Gastrocnemius medialis (tissue), 4 donors: ENCODE measurements around the gene DIPK1B.

Experiments used
- CTCF ChIP-seq, 5 experiments: fragments of 450-650 bp in 3 of 5; fragments of 200-600 bp in 2 of 5; sonication (generic) in 2 of 5; IDR thresholded peaks in 4 of 5; conservative IDR thresholded peaks in 1 of 5; 1 replicate in 4 of 5; 2 replicates in 1 of 5; pipeline ENCODE4 v1.5.1; 2016 to 2019; ENCODE audit warnings: antibody characterized with exemption in 5 of 5, mild to moderate bottlenecking in 3 of 5, moderate library complexity in 3 of 5
- POLR2A ChIP-seq, 2 donors: fragments of 450-650 bp; IDR thresholded peaks; one replicate each; pipeline ENCODE4 v1.6.1; 2017; ENCODE audit warnings: antibody characterized with exemption in 2 of 2, mild to moderate bottlenecking in 2 of 2, moderate library complexity in 2 of 2

- TF ChIP-seq CTCF (IDR thresholded peaks at IDR 0.05 in 4 of 5, conservative IDR thresholded peaks at IDR 0.05 in 1 of 5) (no peak), POLR2A (IDR thresholded peaks at IDR 0.05) (peak; percentile 21 to 48)
Observed at GRCh38 chr9:136691316-136692184, 20.8 kb upstream of the DIPK1B start.
